ENCODE data around the gene SET.
"Not testable (repeated sequence)": the region's sequence is repeated elsewhere in the genome, so short reads cannot be mapped to it uniquely, and the experiment has no call there.

The SET gene

DNA sequence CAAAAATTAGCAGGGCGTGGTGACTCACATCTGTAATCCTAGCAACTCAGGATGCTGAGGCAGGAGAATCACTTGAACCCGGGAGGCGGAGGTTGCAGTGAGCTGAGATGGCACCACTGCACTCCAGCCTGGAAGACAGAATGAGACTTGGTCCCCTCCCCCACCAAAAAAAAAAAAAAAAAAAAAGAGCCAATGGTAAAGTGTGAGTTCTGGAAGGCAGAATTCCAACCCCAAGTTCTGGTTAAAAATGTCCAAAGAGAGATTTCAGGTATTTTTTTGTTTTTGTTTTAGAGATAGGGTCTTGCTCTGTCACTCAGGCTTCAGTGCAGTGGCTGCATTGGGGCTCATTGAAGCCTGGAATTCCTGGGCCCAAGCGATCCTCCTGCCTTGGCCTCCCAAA, 1.6 kb upstream of the SET start:
- DNase-seq (ENCODE audit: extremely low read depth, low read depth), result no peak
- TF ChIP-seq, protein P1, sequence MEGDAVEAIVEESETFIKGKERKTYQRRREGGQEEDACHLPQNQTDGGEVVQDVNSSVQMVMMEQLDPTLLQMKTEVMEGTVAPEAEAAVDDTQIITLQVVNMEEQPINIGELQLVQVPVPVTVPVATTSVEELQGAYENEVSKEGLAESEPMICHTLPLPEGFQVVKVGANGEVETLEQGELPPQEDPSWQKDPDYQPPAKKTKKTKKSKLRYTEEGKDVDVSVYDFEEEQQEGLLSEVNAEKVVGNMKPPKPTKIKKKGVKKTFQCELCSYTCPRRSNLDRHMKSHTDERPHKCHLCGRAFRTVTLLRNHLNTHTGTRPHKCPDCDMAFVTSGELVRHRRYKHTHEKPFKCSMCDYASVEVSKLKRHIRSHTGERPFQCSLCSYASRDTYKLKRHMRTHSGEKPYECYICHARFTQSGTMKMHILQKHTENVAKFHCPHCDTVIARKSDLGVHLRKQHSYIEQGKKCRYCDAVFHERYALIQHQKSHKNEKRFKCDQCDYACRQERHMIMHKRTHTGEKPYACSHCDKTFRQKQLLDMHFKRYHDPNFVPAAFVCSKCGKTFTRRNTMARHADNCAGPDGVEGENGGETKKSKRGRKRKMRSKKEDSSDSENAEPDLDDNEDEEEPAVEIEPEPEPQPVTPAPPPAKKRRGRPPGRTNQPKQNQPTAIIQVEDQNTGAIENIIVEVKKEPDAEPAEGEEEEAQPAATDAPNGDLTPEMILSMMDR (IDR thresholded peaks at IDR 0.05; ENCODE audit: low read depth, low read length), result no peak

DNA sequence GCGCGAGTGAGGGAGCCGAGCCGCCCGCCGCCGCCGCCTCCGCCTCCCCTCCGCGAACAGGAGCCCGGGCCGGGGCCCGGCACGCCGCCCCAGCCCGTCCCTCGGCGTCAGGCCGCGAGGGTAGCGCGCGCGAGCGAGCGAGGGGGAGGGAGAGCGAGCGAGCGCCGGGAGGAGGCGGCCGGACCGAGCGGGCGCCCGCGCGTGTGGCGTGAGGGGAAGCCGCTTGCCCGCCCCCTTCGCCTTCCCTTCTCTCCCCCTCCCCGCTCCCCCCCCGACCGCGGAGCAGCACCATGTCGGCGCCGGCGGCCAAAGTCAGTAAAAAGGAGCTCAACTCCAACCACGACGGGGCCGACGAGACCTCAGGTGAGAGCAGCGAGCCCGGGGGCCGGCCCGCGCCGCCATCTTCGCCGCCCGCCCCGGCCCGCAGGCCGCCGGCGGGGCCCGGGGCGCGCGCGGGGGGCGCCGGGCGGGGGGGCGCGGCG, 312 bp downstream of the SET start:
- TF ChIP-seq, protein P1 (IDR thresholded peaks at IDR 0.05; ENCODE audit: low read depth, low read length), result no peak
- no peak for DNase-seq (ENCODE audit: extremely low read depth, low read depth)

- TF ChIP-seq, protein P1 (IDR thresholded peaks at IDR 0.05; ENCODE audit: low read depth, low read length), result no peak
- no peak for DNase-seq (ENCODE audit: extremely low read depth, low read depth)
Measured at GRCh38 chr9:128689820-128690683, 1.0 kb downstream of the SET start.

- DNase-seq (ENCODE audit: extremely low read depth, low read depth), result no peak
- TF ChIP-seq, protein P1 (IDR thresholded peaks at IDR 0.05; ENCODE audit: low read depth, low read length), result no peak
Measured at GRCh38 chr9:128690684-128691034, 1.6 kb downstream of the SET start.

DNA sequence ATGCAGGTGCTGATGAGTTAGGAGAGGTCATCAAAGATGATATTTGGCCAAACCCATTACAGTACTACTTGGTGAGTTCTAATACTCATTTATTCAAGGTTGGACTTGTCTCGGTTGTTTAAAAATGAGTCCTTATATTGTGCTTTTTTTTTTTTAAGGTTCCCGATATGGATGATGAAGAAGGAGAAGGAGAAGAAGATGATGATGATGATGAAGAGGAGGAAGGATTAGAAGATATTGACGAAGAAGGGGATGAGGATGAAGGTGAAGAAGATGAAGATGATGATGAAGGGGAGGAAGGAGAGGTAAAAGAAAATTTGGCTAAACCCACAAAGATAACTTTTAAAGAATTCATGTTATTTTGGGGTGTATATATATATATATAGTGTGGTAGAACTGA, 4.7 kb downstream of the SET start:
- not testable (repeated sequence) for DNase-seq (ENCODE audit: extremely low read depth, low read depth)

DNA sequence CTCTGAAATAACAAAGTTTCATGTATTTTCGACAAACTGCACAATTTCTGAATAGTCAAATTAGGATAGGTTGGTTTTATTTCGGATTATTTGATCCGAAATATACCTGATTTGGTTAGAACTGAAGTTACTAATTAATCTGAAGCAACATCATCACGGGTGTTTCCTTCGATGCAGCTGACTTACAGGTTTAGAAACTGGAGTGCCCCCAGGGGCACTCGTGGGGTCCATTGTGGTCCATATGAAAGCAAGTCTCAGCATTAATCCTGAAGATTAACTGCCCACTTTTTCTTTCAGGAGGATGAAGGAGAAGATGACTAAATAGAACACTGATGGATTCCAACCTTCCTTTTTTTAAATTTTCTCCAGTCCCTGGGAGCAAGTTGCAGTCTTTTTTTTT, 5.3 kb downstream of the SET start:
- TF ChIP-seq, protein P1 (IDR thresholded peaks at IDR 0.05; ENCODE audit: low read depth, low read length), result no peak
- no peak for DNase-seq (ENCODE audit: extremely low read depth, low read depth)

DNA sequence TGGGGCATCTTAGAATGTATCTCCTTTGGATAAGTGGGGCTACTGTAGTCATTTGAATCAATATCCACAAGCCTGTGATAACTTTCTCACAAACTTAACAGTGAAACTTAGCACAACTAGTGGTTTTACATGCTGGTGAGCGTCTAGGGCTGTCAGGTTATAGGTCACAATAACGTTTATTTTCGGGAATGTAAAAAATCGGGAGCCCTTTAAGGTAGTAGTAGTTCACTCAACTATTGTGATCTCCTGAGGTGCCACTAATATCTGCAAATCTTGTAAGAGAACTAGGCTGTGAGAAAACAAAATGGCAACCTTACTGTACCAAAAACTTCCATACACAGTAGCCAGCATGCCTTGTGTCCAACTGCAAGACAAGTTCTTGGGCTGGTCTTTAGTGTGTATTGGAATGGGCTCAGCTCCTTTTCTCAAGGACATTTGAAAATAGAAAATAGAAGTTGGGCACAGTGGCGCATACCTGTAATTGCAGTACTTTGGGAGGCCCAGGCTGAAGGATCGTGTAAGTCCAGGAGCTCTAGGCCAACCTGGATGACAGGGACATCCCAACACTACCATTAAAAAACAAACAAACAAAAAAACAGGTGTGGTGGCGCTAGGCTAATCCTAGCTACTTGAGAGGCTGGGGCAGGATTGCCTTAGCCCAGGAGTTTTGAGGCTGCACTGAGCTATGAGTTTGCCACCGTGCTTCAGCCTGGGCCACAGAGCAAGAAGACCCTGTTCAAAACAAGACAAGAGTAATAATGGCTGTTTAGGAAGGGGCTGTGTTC, 8.1 kb downstream of the SET start:
- TF ChIP-seq, protein P1 (IDR thresholded peaks at IDR 0.05; ENCODE audit: low read depth, low read length), result no peak
- DNase-seq (ENCODE audit: extremely low read depth, low read depth), result no peak

- DNase-seq (ENCODE audit: extremely low read depth, low read depth), result not testable (repeated sequence)
Measured at GRCh38 chr9:128699096-128699795, 10.2 kb downstream of the SET start.

Measured in AG09319 (cell line).